Measurements from ENCODE around the gene MYO15A.

GRCh38 chr17:18100616-18101015 is 7.9 kb upstream of the MYO15A start:
- TF ChIP-seq GATA3 (IDR thresholded peaks at IDR 0.05; ENCODE audit: low read depth, low read length) (no peak), GATA2 (IDR thresholded peaks at IDR 0.05; ENCODE audit: low read depth, low read length) (no peak)

Measured in SH-SY5Y (cell line).